ENCODE measurements around the gene A1CF.

Gene A1CF

GRCh38 chr10:50861370-50861769 is 24.1 kb downstream of the A1CF start:
- no peak for DNase-seq (ENCODE audit: low spot score)

GRCh38 chr10:50857579-50857978 is 27.8 kb downstream of the A1CF start:
- DNase-seq (ENCODE audit: low spot score), result no peak

- DNase-seq (ENCODE audit: low spot score), result no peak
These were observed 30.0 kb downstream of the A1CF start for GRCh38 chr10:50855461-50855860.

- DNase-seq (ENCODE audit: low spot score), result no peak
These were observed 30.4 kb downstream of the A1CF start for GRCh38 chr10:50855015-50855414.

GRCh38 chr10:50853557-50853956 is 31.9 kb downstream of the A1CF start:
- DNase-seq (ENCODE audit: low spot score), result no peak

GRCh38 chr10:50851884-50852671 is 33.3 kb downstream of the A1CF start:
- no peak for DNase-seq (ENCODE audit: low spot score)

- DNase-seq (ENCODE audit: low spot score), result no peak
These were observed 34.7 kb downstream of the A1CF start for GRCh38 chr10:50850578-50851230.

GRCh38 chr10:50846753-50847152 is 38.7 kb downstream of the A1CF start:
- DNase-seq (ENCODE audit: low spot score), result no peak

- no peak for DNase-seq (ENCODE audit: low spot score)
These were observed 48.3 kb downstream of the A1CF start for GRCh38 chr10:50837095-50837494.

GRCh38 chr10:50832171-50832751 is 53.2 kb downstream of the A1CF start:
- no peak for DNase-seq (ENCODE audit: low spot score)

GRCh38 chr10:50830066-50830465 is 55.4 kb downstream of the A1CF start:
- no peak for DNase-seq (ENCODE audit: low spot score)

- DNase-seq (ENCODE audit: low spot score), result no peak
These were observed 60.6 kb downstream of the A1CF start for GRCh38 chr10:50824782-50825181.

- DNase-seq (ENCODE audit: low spot score), result no peak
These were observed 61.6 kb downstream of the A1CF start for GRCh38 chr10:50823789-50824188.

GRCh38 chr10:50809596-50809995 is 75.8 kb downstream of the A1CF start:
- DNase-seq (ENCODE audit: low spot score), result no peak

GRCh38 chr10:50807851-50808776 is 77.3 kb downstream of the A1CF start:
- no peak for DNase-seq (ENCODE audit: low spot score)

GRCh38 chr10:50805981-50806622 is 79.3 kb downstream of the A1CF start:
- no peak for DNase-seq (ENCODE audit: low spot score)

- DNase-seq (ENCODE audit: low spot score), result no peak
These were observed 85.8 kb downstream of the A1CF start for GRCh38 chr10:50799595-50799994.

GRCh38 chr10:50798297-50798696 is 87.1 kb downstream of the A1CF start:
- no peak for DNase-seq (ENCODE audit: low spot score)

GRCh38 chr10:50796693-50797092 is 88.7 kb downstream of the A1CF start:
- no peak for DNase-seq (ENCODE audit: low spot score)

- DNase-seq (ENCODE audit: low spot score), result no peak
These were observed 90.9 kb downstream of the A1CF start for GRCh38 chr10:50794490-50794889.
